RWPE2 (cell line): ENCODE data around the gene PRKAG2.

Experiments
- ATAC-seq: fragments of 200-7000 bp; cut with Tn5 transposase; 3 replicates; pipeline ENCODE4 v1.9.1; 2021; ENCODE audit warnings: low read depth
- DNase-seq: peaks from one replicate; pipeline ENCODE4 v3.0.0-alpha.2; 2020; ENCODE audit warnings: low spot score
- H3K27ac ChIP-seq: fragments of 450-650 bp; 2 replicates; pipeline ENCODE4 v1.5.1; 2017; ENCODE audit warnings: mild to moderate bottlenecking; ENCODE audit not compliant: poor library complexity, severe bottlenecking
- H3K27me3 ChIP-seq: fragments of 250-450 bp; sonication (Bioruptor Pico); 2 replicates; pipeline ENCODE4 v1.5.1; 2021; ENCODE audit warnings: mild to moderate bottlenecking, moderate library complexity; ENCODE audit not compliant: insufficient read depth, poor library complexity, severe bottlenecking
- H3K36me3 ChIP-seq: fragments of 250-450 bp; sonication (Bioruptor Pico); 2 replicates; pipeline ENCODE4 v1.5.1; 2020; ENCODE audit warnings: low read depth, mild to moderate bottlenecking, moderate library complexity
- H3K4me1 ChIP-seq: fragments of 250-450 bp; sonication (Bioruptor Pico); 2 replicates; pipeline ENCODE4 v1.5.1; 2021; ENCODE audit warnings: mild to moderate bottlenecking, moderate library complexity; ENCODE audit not compliant: insufficient read depth, poor library complexity, severe bottlenecking
- H3K4me3 ChIP-seq: fragments of 250-450 bp; sonication (Bioruptor Pico); 2 replicates; pipeline ENCODE4 v1.5.1; 2021; ENCODE audit warnings: mild to moderate bottlenecking, moderate library complexity; ENCODE audit not compliant: severe bottlenecking
- H3K9me3 ChIP-seq: fragments of 250-450 bp; sonication (Bioruptor Pico); 2 replicates; pipeline ENCODE4 v1.5.1; 2021; ENCODE audit warnings: mild to moderate bottlenecking, moderate library complexity; ENCODE audit not compliant: severe bottlenecking
- TF ChIP-seq, protein P1 (sequence below): fragments of 450-650 bp; IDR thresholded peaks from one replicate; pipeline ENCODE4 v1.5.1; 2017; ENCODE audit warnings: mild to moderate bottlenecking, moderate library complexity; ENCODE audit not compliant: poor library complexity, severe bottlenecking

Gene PRKAG2

DNA sequence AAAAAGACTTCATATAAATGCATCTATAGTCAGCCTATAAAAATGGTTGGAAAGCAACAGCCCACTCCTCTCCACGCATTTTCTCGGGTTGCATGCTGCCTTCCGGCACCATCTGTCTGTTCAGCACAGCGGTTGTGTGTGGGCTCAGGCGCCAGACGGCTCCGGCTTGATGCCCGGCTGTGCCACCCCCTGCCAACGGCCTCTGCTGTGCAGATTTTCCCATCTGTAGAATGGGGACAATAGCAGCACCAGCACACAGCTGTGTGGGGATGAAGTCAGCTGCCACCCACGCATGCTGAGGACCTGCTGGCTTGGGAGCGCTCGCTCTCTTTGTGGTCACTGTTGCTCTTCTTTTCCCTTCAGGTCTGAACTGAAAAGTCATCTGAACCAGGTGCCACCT is 19.5 kb downstream of the PRKAG2 start:
- no peaks in the 10 kb centered on the region for H3K27me3 ChIP-seq
- TF ChIP-seq, protein P1, sequence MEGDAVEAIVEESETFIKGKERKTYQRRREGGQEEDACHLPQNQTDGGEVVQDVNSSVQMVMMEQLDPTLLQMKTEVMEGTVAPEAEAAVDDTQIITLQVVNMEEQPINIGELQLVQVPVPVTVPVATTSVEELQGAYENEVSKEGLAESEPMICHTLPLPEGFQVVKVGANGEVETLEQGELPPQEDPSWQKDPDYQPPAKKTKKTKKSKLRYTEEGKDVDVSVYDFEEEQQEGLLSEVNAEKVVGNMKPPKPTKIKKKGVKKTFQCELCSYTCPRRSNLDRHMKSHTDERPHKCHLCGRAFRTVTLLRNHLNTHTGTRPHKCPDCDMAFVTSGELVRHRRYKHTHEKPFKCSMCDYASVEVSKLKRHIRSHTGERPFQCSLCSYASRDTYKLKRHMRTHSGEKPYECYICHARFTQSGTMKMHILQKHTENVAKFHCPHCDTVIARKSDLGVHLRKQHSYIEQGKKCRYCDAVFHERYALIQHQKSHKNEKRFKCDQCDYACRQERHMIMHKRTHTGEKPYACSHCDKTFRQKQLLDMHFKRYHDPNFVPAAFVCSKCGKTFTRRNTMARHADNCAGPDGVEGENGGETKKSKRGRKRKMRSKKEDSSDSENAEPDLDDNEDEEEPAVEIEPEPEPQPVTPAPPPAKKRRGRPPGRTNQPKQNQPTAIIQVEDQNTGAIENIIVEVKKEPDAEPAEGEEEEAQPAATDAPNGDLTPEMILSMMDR: no peak
- H3K27ac ChIP-seq: no peak overlapping the region
- no peak overlapping the region for H3K4me3 ChIP-seq
- DNase-seq (no peak), ATAC-seq (no peak)
- no peaks in the 10 kb centered on the region for H3K9me3 ChIP-seq
- H3K4me1 ChIP-seq: no peaks in the 10 kb centered on the region
- no peaks in the 10 kb centered on the region for H3K36me3 ChIP-seq

DNA sequence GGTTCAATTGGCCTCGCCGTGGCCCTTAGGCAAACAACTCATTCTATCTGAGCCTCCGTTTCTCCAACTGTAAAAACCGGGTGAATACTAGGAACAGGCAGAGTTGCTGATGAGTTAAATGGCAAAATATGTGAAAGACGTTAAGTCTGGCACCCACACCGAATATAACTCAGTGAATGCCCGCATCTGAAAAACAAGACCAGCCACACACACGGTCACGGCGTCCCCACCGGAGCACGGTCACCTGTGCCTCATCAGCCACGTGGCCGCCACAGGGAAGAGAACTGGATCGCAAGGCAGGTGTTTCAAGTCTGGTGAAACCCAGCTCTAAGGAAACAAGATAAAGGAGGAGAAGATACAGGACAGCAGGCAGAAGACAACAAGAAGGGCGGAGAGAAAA is 20.4 kb downstream of the PRKAG2 start:
- Histone ChIP-seq H3K4me1 (no peaks in the 10 kb centered on the region), H3K27me3 (no peaks in the 10 kb centered on the region), H3K36me3 (no peaks in the 10 kb centered on the region), H3K27ac (no peak overlapping the region), H3K9me3 (no peaks in the 10 kb centered on the region), H3K4me3 (no peak overlapping the region)
- DNase-seq (no peak), ATAC-seq (no peak)
- TF ChIP-seq, protein P1: no peak

DNA sequence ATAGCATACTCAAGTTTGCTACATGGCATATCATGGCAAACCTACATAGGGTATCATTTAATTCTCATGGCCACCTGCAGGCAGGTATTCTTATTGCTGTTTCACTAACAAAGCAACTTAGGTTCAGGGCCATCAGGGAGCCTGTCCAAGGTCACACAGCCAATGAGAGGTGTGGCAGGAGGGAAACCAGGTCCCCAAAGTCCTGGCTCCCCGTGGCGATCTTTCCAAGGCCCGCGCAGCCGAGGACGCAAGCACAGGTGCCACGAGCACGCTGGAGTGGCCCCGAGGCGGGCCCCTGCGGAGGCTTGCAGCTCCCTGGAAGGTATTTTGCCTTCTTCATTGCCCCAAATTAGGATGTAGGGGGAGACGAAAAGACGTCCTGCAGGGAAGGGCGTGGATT is 20.8 kb downstream of the PRKAG2 start:
- ATAC-seq (no peak), DNase-seq (no peak)
- TF ChIP-seq, protein P1: peak; percentile 22
- Histone ChIP-seq H3K27ac (no peak overlapping the region), H3K4me1 (no peaks in the 10 kb centered on the region), H3K27me3 (no peaks in the 10 kb centered on the region), H3K4me3 (no peak overlapping the region), H3K36me3 (no peaks in the 10 kb centered on the region), H3K9me3 (no peaks in the 10 kb centered on the region)

DNA sequence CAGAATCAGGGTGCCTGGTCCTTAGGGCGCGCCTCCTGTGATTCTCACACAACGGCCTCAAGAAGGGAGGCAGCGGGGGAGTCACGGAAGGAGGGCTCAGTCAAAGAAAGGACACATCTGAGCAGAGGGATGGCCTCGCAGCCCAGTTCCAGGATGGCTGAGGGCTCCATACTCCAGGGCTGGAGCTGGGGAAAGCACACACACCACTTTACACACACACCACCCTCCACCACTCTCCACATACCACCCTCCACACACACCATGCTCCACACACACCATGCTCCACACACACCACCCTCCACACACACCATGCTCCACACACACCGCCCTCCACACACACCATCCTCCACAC is 22.2 kb downstream of the PRKAG2 start:
- Histone ChIP-seq H3K4me3 (no peak overlapping the region), H3K27me3 (no peaks in the 10 kb centered on the region), H3K9me3 (no peaks in the 10 kb centered on the region), H3K27ac (no peak overlapping the region), H3K4me1 (no peaks in the 10 kb centered on the region), H3K36me3 (no peaks in the 10 kb centered on the region)
- TF ChIP-seq, protein P1: no peak
- no peak for ATAC-seq
- no peak for DNase-seq

DNA sequence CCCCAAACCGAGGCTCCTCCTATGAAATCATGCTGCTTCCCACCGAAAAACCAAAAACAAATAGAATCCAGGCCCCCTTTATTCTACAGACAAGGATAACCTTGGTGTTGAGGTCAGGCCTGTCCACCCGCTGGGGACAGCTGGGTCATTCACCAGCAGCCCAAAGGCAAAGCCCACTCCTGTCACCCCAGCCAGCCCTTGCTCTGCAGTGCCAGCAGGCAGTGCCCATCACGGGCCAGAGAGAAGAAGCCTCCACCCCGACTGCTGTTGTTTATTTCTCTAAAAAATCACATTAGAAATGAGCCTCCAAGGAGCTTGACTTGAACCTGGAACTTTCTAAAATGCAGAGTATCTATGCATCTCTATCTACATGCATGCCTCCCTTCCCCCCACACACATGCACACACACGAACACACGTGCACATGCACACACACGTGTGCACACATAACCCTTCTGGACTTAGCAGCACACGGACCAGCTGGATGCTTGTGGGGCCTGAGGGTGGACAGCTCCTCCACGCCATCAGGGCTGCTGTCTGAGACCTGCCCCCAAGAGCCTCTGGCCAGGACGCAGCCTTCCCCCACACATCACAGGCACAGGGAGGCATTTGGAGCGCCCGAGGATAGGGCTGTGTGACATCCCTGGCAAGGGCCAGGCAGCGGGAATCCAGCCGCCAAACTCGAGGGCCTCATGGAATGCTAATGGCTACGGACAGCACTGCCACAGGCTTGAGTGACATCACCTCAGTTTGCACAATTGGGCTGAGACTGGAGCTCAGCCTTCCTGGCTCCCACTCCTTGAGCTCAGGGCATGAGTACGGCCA is 22.8 kb downstream of the PRKAG2 start:
- no peaks in the 10 kb centered on the region for H3K9me3 ChIP-seq
- H3K27ac ChIP-seq: no peak overlapping the region
- H3K4me1 ChIP-seq: no peaks in the 10 kb centered on the region
- no peaks in the 10 kb centered on the region for H3K27me3 ChIP-seq
- H3K36me3 ChIP-seq: no peaks in the 10 kb centered on the region
- TF ChIP-seq, protein P1: no peak
- no peak for DNase-seq
- no peak overlapping the region for H3K4me3 ChIP-seq
- no peak for ATAC-seq
